HEK293T (cell line): ENCODE data around the gene LPO.

Experiments
- ARNT ChIP-seq: fragments of 450-650 bp; IDR thresholded peaks from 2 replicates; pipeline ENCODE4 v1.6.1; 2017; ENCODE audit warnings: mild to moderate bottlenecking
- CTBP1 ChIP-seq: fragments of 450-650 bp; IDR thresholded peaks from 2 replicates; pipeline ENCODE4 v1.6.1; 2016; ENCODE audit warnings: borderline replicate concordance
- FOXA1 ChIP-seq: fragments of 450-650 bp; IDR thresholded peaks from 2 replicates; pipeline ENCODE4 v1.6.1; 2016; ENCODE audit warnings: mild to moderate bottlenecking
- FOXK2 ChIP-seq: fragments of 450-650 bp; IDR thresholded peaks from 2 replicates; pipeline ENCODE4 v1.6.1; 2016; ENCODE audit warnings: mild to moderate bottlenecking
- FOXM1 ChIP-seq: fragments of 450-650 bp; IDR thresholded peaks from 2 replicates; pipeline ENCODE4 v1.6.1; 2017; ENCODE audit warnings: mild to moderate bottlenecking, borderline replicate concordance
- L3MBTL2 ChIP-seq: fragments of 450-650 bp; conservative IDR thresholded peaks from 2 replicates; pipeline ENCODE4 v1.6.1; 2016; ENCODE audit warnings: mild to moderate bottlenecking
- LEF1 ChIP-seq: fragments of 450-650 bp; IDR thresholded peaks from 2 replicates; pipeline ENCODE4 v1.6.1; 2017; ENCODE audit warnings: mild to moderate bottlenecking, borderline replicate concordance
- NFRKB ChIP-seq: fragments of 450-650 bp; IDR thresholded peaks from 2 replicates; pipeline ENCODE4 v1.6.1; 2016; ENCODE audit warnings: mild to moderate bottlenecking, moderate library complexity
- SP1 ChIP-seq: fragments of 450-650 bp; IDR thresholded peaks from 2 replicates; pipeline ENCODE4 v1.6.1; 2017
- SUZ12 ChIP-seq: fragments of 450-650 bp; IDR thresholded peaks from 2 replicates; pipeline ENCODE4 v1.6.1; 2016; ENCODE audit warnings: mild to moderate bottlenecking
- TARDBP ChIP-seq: fragments of 450-650 bp; IDR thresholded peaks from 2 replicates; pipeline ENCODE4 v1.6.1; 2016
- ZNF384 ChIP-seq: fragments of 450-650 bp; IDR thresholded peaks from 2 replicates; pipeline ENCODE4 v1.6.1; 2016
- TF ChIP-seq, protein P1 (sequence below): fragments of 450-650 bp; IDR thresholded peaks from 2 replicates; pipeline ENCODE4 v1.6.1; 2016

DNA sequence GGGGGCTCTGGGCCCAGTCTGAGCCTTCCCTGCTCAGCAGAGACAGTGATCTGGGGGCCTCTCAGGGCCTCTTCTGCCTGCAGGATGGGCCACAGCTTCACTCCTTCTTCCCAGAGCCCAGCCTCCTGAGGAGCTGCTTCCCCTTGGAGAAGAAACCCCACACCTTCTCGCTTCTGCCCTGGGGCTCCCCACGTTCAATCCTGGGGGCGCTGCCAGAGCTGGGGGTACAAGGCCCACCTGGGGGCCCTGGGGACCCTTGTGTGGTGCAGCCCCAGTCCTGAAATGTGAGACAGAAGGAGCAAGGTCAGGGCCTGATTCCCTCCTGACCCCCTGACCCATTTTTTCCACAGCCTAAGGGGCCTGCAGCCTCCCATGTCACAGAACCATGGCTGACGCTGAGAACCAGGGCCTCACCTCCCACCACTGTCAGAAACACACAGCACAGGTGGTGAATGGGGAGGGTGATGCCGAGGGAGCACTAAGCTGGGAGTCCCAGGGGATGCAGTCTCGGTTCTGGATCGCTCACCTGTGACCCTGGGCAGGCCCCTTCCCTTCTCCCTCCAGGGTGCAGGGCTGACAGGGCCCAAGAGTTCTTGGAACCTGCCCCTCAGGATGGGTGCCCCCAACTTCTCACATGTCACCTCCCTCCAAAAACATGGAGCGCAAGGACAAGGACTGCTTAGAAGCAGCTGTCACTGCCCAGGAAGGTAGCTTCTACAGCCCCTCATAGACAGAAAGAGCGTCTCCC, 64.0 kb downstream of the LPO start:
- TF ChIP-seq FOXK2, result no peak
- TF ChIP-seq SP1, result no peak
- no peak for TF ChIP-seq LEF1
- TF ChIP-seq FOXA1, result no peak
- TF ChIP-seq SUZ12, result no peak
- no peak for TF ChIP-seq NFRKB
- TF ChIP-seq L3MBTL2, result no peak
- TF ChIP-seq FOXM1, result no peak
- TF ChIP-seq ARNT, result no peak
- no peak for TF ChIP-seq CTBP1
- TF ChIP-seq, protein P1, sequence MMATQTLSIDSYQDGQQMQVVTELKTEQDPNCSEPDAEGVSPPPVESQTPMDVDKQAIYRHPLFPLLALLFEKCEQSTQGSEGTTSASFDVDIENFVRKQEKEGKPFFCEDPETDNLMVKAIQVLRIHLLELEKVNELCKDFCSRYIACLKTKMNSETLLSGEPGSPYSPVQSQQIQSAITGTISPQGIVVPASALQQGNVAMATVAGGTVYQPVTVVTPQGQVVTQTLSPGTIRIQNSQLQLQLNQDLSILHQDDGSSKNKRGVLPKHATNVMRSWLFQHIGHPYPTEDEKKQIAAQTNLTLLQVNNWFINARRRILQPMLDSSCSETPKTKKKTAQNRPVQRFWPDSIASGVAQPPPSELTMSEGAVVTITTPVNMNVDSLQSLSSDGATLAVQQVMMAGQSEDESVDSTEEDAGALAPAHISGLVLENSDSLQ, result no peak
- no peak for TF ChIP-seq ZNF384
- no peak for TF ChIP-seq TARDBP
